NAMALWA (cell line): Measurements from ENCODE around the gene USHBP1.
"Not testable (repeated sequence)": the region's sequence is repeated elsewhere in the genome, so short reads cannot be mapped to it uniquely, and the experiment has no call there.

ENCODE experiments used
- DNase-seq: peaks from one replicate; pipeline ENCODE4 v3.0.0-alpha.2; 2015; ENCODE audit warnings: low spot score

Gene USHBP1

GRCh38 chr19:17264641-17264979, at the start of gene USHBP1:
TSS of gene USHBP1 (minus strand) at chr19:17264745. CDS start at chr19:17264299, 446 bp downstream.
- DNase-seq: no peak

GRCh38 chr19:17314007-17314593, 49.6 kb upstream of the USHBP1 start:
- DNase-seq: no peak

- DNase-seq: no peak
Observed at GRCh38 chr19:17312189-17313113, 47.9 kb upstream of the USHBP1 start.

GRCh38 chr19:17311455-17312188, 47.1 kb upstream of the USHBP1 start:
- DNase-seq: no peak

GRCh38 chr19:17309965-17310461, 45.5 kb upstream of the USHBP1 start:
- peak; percentile 48 for DNase-seq

- peak; percentile 100 for DNase-seq
Observed at GRCh38 chr19:17309198-17309964, 44.8 kb upstream of the USHBP1 start, which contains the start of gene DDA1. TSS of gene DDA1 (plus strand) at chr19:17309563. CDS start at chr19:17309655, 92 bp downstream.

GRCh38 chr19:17307876-17308377, 43.4 kb upstream of the USHBP1 start:
- DNase-seq: no peak

- no peak for DNase-seq
Observed at GRCh38 chr19:17306285-17306714, 41.8 kb upstream of the USHBP1 start.

GRCh38 chr19:17305517-17306284, 41.2 kb upstream of the USHBP1 start, which contains the start of gene MRPL34:
TSS of gene MRPL34 (plus strand) at chr19:17305872. CDS start at chr19:17305893, 21 bp downstream.
- peak; percentile 100 for DNase-seq

- DNase-seq: no peak
Observed at GRCh38 chr19:17305216-17305516, 40.6 kb upstream of the USHBP1 start.

GRCh38 chr19:17304386-17305215, 40.1 kb upstream of the USHBP1 start:
- no peak for DNase-seq

- no peak for DNase-seq
Observed at GRCh38 chr19:17303940-17304267, 39.4 kb upstream of the USHBP1 start.

- DNase-seq: peak; percentile 93
Observed at GRCh38 chr19:17303167-17303939, 38.8 kb upstream of the USHBP1 start, which contains the start of gene ABHD8. TSS of gene ABHD8 (minus strand) at chr19:17303425. CDS start at chr19:17301616, 1,809 bp downstream.

GRCh38 chr19:17302391-17303166, 38.0 kb upstream of the USHBP1 start:
- no peak for DNase-seq

GRCh38 chr19:17300992-17301619, 36.6 kb upstream of the USHBP1 start:
- no peak for DNase-seq

GRCh38 chr19:17296976-17297375, 32.4 kb upstream of the USHBP1 start:
- no peak for DNase-seq

GRCh38 chr19:17296273-17296672, 31.7 kb upstream of the USHBP1 start:
- no peak for DNase-seq

GRCh38 chr19:17295551-17295950, 31.0 kb upstream of the USHBP1 start:
- not testable (repeated sequence) for DNase-seq
